Measurements from ENCODE around the gene CD7.
"Not testable (repeated sequence)": the region's sequence is repeated elsewhere in the genome, so short reads cannot be mapped to it uniquely, and the experiment has no call there.

- not testable (repeated sequence) for TF ChIP-seq CTCF (IDR thresholded peaks at IDR 0.05); TAF1 (IDR thresholded peaks at IDR 0.05; ENCODE audit: borderline replicate concordance, low read depth, low read length); FOXJ3 (CRISPR knock-in tag; IDR thresholded peaks at IDR 0.05); YY1 (IDR thresholded peaks at IDR 0.05; ENCODE audit: low read depth); USF2 (IDR thresholded peaks at IDR 0.05; ENCODE audit: borderline replicate concordance, low read depth, low read length); EP300 (IDR thresholded peaks at IDR 0.05; ENCODE audit: borderline replicate concordance in 1 of 2, low read depth in 1 of 2, low read length in 1 of 2); JUND (IDR thresholded peaks at IDR 0.05); FOXM1 (IDR thresholded peaks at IDR 0.05; ENCODE audit: low read depth); POLR2AphosphoS5 (IDR thresholded peaks at IDR 0.05; ENCODE audit: low read depth, low read length); TEAD4 (IDR thresholded peaks at IDR 0.05; ENCODE audit: borderline replicate concordance, insufficient read depth); NFIC (IDR thresholded peaks at IDR 0.05; ENCODE audit: borderline replicate concordance); RFX5 (IDR thresholded peaks at IDR 0.05; ENCODE audit: low read length); CHD2 (IDR thresholded peaks at IDR 0.05; ENCODE audit: low read length, partially characterized antibody); EZH2phosphoT487 (IDR thresholded peaks at IDR 0.05; ENCODE audit: borderline replicate concordance, low read depth)
Measured at GRCh38 chr17:82347994-82348393, 30.6 kb upstream of the CD7 start.

All from SK-N-SH (cell line).